PFSK-1 (cell line): Measurements from ENCODE around the gene MCUB.

Experiments
- POLR2AphosphoS5 ChIP-seq: IDR thresholded peaks from 2 replicates; pipeline ENCODE4 v1.6.1; 2012; ENCODE audit warnings: low read depth, mild to moderate bottlenecking, control low read depth, low read length, moderate library complexity
- REST ChIP-seq, 2 experiments: IDR thresholded peaks; 2 replicates each; pipeline versions ENCODE4 v1.6.1 to v1.8.0; 2011 to 2012; ENCODE audit warnings: low read depth in 2 of 2, low read length in 2 of 2, control low read depth in 1 of 2, inconsistent platforms in 1 of 2, mild to moderate bottlenecking in 1 of 2, moderate library complexity in 1 of 2; ENCODE audit not compliant: insufficient read depth in 1 of 2
- SIN3A ChIP-seq: IDR thresholded peaks from 2 replicates; pipeline ENCODE4 v1.6.1; 2012; ENCODE audit warnings: mild to moderate bottlenecking, low read length, moderate library complexity, borderline replicate concordance; ENCODE audit not compliant: insufficient read depth
- TAF1 ChIP-seq: IDR thresholded peaks from 2 replicates; pipeline ENCODE4 v1.6.1; 2012; ENCODE audit warnings: low read length, control low read depth, borderline replicate concordance; ENCODE audit not compliant: insufficient read depth

- TF ChIP-seq REST (IDR thresholded peaks at IDR 0.05; ENCODE audit: insufficient read depth in 1 of 2, low read depth in 2 of 2, low read length in 2 of 2) = no peak
- TF ChIP-seq POLR2AphosphoS5 = no peak
- TF ChIP-seq TAF1 = no peak
- TF ChIP-seq SIN3A = no peak
These were observed 113.3 kb downstream of the MCUB start for GRCh38 chr4:109673303-109673702.
